ENCODE measurements around the gene TRMT44. TPM values are rescaled to one million over a fixed set of nuclear protein-coding genes. Genes with fewer than 3 reads are reported as not detected.

The TRMT44 gene
- polyA plus RNA-seq, 1 experiment, result 7.1 TPM

- Histone ChIP-seq H3K36me3 (ENCODE audit: control insufficient read depth, insufficient read depth, low read length) (peaks cover 15% of the 10 kb centered on the region), H3K4me3 (ENCODE audit: low read depth, low read length) (no peak overlapping the region), H3K27me3 (ENCODE audit: control insufficient read depth, insufficient read depth, low read length) (no peaks in the 10 kb centered on the region)
- no peak for DNase-seq (ENCODE audit: low read depth)
- ChIA-PET POLR2A (no interaction called here), CTCF (interaction anchor here (1.5 kb wide), 1 partner anchor 15 kb away, joined by 3 read pairs; no protein-coding TSS in a partner anchor)
- TF ChIP-seq CTCF (IDR thresholded peaks at IDR 0.05; ENCODE audit: insufficient read depth, low read depth, low read length), result no peak
These were observed 25.3 kb downstream of the TRMT44 start for GRCh38 chr4:8465615-8466611.

- no peak for TF ChIP-seq CTCF (IDR thresholded peaks at IDR 0.05; ENCODE audit: insufficient read depth, low read depth, low read length)
- no peaks in the 10 kb centered on the region for H3K27me3 ChIP-seq (ENCODE audit: control insufficient read depth, insufficient read depth, low read length)
- ChIA-PET CTCF (interaction anchor here (2.4 to 8.5 kb wide), 4 partner anchors 12 to 149 kb away, joined by 23 to 108 read pairs (median 28); partner anchors contain the start of gene CPZ), POLR2A (no interaction called here)
- DNase-seq (ENCODE audit: low read depth), result no peak
- no peak overlapping the region for H3K4me3 ChIP-seq (ENCODE audit: low read depth, low read length)
- peaks cover 15% of the 10 kb centered on the region for H3K36me3 ChIP-seq (ENCODE audit: control insufficient read depth, insufficient read depth, low read length)
These were observed 26.4 kb downstream of the TRMT44 start for GRCh38 chr4:8467016-8467415.

GRCh38 chr4:8468746-8469535, 28.4 kb downstream of the TRMT44 start:
- Histone ChIP-seq H3K4me3 (ENCODE audit: low read depth, low read length) (no peak overlapping the region), H3K27me3 (ENCODE audit: control insufficient read depth, insufficient read depth, low read length) (no peaks in the 10 kb centered on the region), H3K36me3 (ENCODE audit: control insufficient read depth, insufficient read depth, low read length) (peaks cover 15% of the 10 kb centered on the region)
- DNase-seq (ENCODE audit: low read depth), result peak; percentile 8
- peak; percentile 99 for TF ChIP-seq CTCF (IDR thresholded peaks at IDR 0.05; ENCODE audit: insufficient read depth, low read depth, low read length)
- ChIA-PET CTCF (interaction anchor here (0.6 to 8.5 kb wide), 24 partner anchors 9 to 449 kb away, joined by 3 to 108 read pairs (median 5); partner anchors contain the start of gene CPZ), POLR2A (no interaction called here)

GRCh38 chr4:8469550-8469949, 29.0 kb downstream of the TRMT44 start:
- Histone ChIP-seq H3K4me3 (ENCODE audit: low read depth, low read length) (no peak overlapping the region), H3K36me3 (ENCODE audit: control insufficient read depth, insufficient read depth, low read length) (peaks cover 15% of the 10 kb centered on the region), H3K27me3 (ENCODE audit: control insufficient read depth, insufficient read depth, low read length) (no peaks in the 10 kb centered on the region)
- no peak for TF ChIP-seq CTCF (IDR thresholded peaks at IDR 0.05; ENCODE audit: insufficient read depth, low read depth, low read length)
- DNase-seq (ENCODE audit: low read depth), result no peak
- CTCF ChIA-PET, result interaction anchor here (0.6 to 8.5 kb wide), 15 partner anchors 9 to 168 kb away, joined by 3 to 108 read pairs (median 5); partner anchors contain the start of gene CPZ
- POLR2A ChIA-PET, result no interaction called here
